ENCODE data around the gene FBXO47. TPM values are rescaled to one million over a fixed set of nuclear protein-coding genes. Genes with fewer than 3 reads are reported as not detected.
"Not testable (repeated sequence)": the region's sequence is repeated elsewhere in the genome, so short reads cannot be mapped to it uniquely, and the experiment has no call there.

FBXO47 gene
- total RNA-seq, 1 donor from 2014 or later = not detected

GRCh38 chr17:38958326-38958725, 8.9 kb downstream of the FBXO47 start:
- no peak for ATAC-seq (ENCODE audit: low read depth)
- Mint-ChIP-seq H3K36me3 (ENCODE audit: low read depth) (no peaks in the 10 kb centered on the region), H3K27ac (no peak overlapping the region), H3K4me3 (no peak overlapping the region), H3K9me3 (no peaks in the 10 kb centered on the region), H3K27me3 (no peaks in the 10 kb centered on the region), H3K4me1 (no peaks in the 10 kb centered on the region)
- no peak for TF ChIP-seq CTCF (IDR thresholded peaks at IDR 0.05)
- no peak for DNase-seq
- intact Hi-C loops (cut with micrococcal nuclease) = no loop called here
- CTCF ChIA-PET = no interaction called here
- POLR2A ChIA-PET = no interaction called here

- H3K4me1 Mint-ChIP-seq; H3K27me3 Mint-ChIP-seq; H3K36me3 Mint-ChIP-seq (ENCODE audit: low read depth); POLR2A ChIA-PET; H3K27ac Mint-ChIP-seq; DNase-seq; H3K9me3 Mint-ChIP-seq; H3K4me3 Mint-ChIP-seq; intact Hi-C loops (cut with micrococcal nuclease); ATAC-seq (ENCODE audit: low read depth); CTCF ChIA-PET: not testable (repeated sequence)
Measured at GRCh38 chr17:38953800-38954199, 13.4 kb downstream of the FBXO47 start.

- DNase-seq (no peak), ATAC-seq (ENCODE audit: low read depth) (no peak)
- H3K4me3 Mint-ChIP-seq = no peak overlapping the region
- H3K4me1 Mint-ChIP-seq = peaks cover 4% of the 10 kb centered on the region
- POLR2A ChIA-PET = interaction anchor here (0.7 kb wide), 1 partner anchor 84 kb away, joined by 4 read pairs; no protein-coding TSS in a partner anchor
- H3K9me3 Mint-ChIP-seq = no peaks in the 10 kb centered on the region
- CTCF ChIA-PET = no interaction called here
- TF ChIP-seq CTCF (IDR thresholded peaks at IDR 0.05) = no peak
- intact Hi-C loops (cut with micrococcal nuclease) = no loop called here
- H3K27ac Mint-ChIP-seq = no peak overlapping the region
- peaks cover 2% of the 10 kb centered on the region for H3K27me3 Mint-ChIP-seq
- H3K36me3 Mint-ChIP-seq (ENCODE audit: low read depth) = no peaks in the 10 kb centered on the region
Measured at GRCh38 chr17:38947189-38947588, 20.0 kb downstream of the FBXO47 start.

GRCh38 chr17:38943607-38944006, 23.6 kb downstream of the FBXO47 start:
- H3K4me1 Mint-ChIP-seq = peaks cover 4% of the 10 kb centered on the region
- ATAC-seq (ENCODE audit: low read depth) (no peak), DNase-seq (no peak)
- no peak overlapping the region for H3K27ac Mint-ChIP-seq
- H3K9me3 Mint-ChIP-seq = no peaks in the 10 kb centered on the region
- no peak overlapping the region for H3K4me3 Mint-ChIP-seq
- CTCF ChIA-PET = no interaction called here
- POLR2A ChIA-PET = interaction anchor here (1.6 kb wide), 1 partner anchor 24 kb away, joined by 4 read pairs; the partner anchor contains the start of gene FBXO47
- no peaks in the 10 kb centered on the region for H3K27me3 Mint-ChIP-seq
- no peaks in the 10 kb centered on the region for H3K36me3 Mint-ChIP-seq (ENCODE audit: low read depth)
- intact Hi-C loops (cut with micrococcal nuclease) = no loop called here
- TF ChIP-seq CTCF (IDR thresholded peaks at IDR 0.05) = no peak

GRCh38 chr17:38942696-38943334, 24.4 kb downstream of the FBXO47 start:
- CTCF ChIA-PET = no interaction called here
- DNase-seq = no peak
- Mint-ChIP-seq H3K27me3 (no peaks in the 10 kb centered on the region), H3K4me3 (no peak overlapping the region), H3K9me3 (no peaks in the 10 kb centered on the region), H3K36me3 (ENCODE audit: low read depth) (no peaks in the 10 kb centered on the region), H3K4me1 (peaks cover 4% of the 10 kb centered on the region), H3K27ac (no peak overlapping the region)
- TF ChIP-seq CTCF (IDR thresholded peaks at IDR 0.05) = no peak
- intact Hi-C loops (cut with micrococcal nuclease) = no loop called here
- no peak for ATAC-seq (ENCODE audit: low read depth)
- POLR2A ChIA-PET = interaction anchor here (1.6 kb wide), 1 partner anchor 24 kb away, joined by 4 read pairs; the partner anchor contains the start of gene FBXO47
